OCI-LY3 (cell line): Measurements from ENCODE around the gene APBB1.

Source experiments
- H2AFZ ChIP-seq: fragments of 200-600, 300-600 bp; shearing (Covaris generic); 2 replicates; pipeline ENCODE4 v1.6.0; 2014; ENCODE audit warnings: antibody characterized with exemption, low read depth, low read length
- H3K27ac ChIP-seq: fragments of 200-600, 300-600 bp; sonication (generic); 2 replicates; pipeline ENCODE4 v1.5.1; 2014; ENCODE audit warnings: mild to moderate bottlenecking, low read length, moderate library complexity, mixed read lengths
- H3K27me3 ChIP-seq: fragments of 200-600, 300-600 bp; sonication (generic); 2 replicates; pipeline ENCODE4 v1.6.1; 2014; ENCODE audit warnings: low read depth, low read length, mixed read lengths
- H3K36me3 ChIP-seq: fragments of 200-600, 300-600 bp; sonication (generic); replicated peaks from 2 replicates; pipeline ENCODE3; 2014; ENCODE audit warnings: low read depth, low read length, mixed read lengths
- H3K4me1 ChIP-seq: fragments of 300-600, 200-600 bp; sonication (generic); 2 replicates; pipeline ENCODE4 v1.6.1; 2014; ENCODE audit warnings: low read length, mixed read lengths
- H3K4me2 ChIP-seq: fragments of 200-600, 300-600 bp; sonication (generic); 2 replicates; pipeline ENCODE4 v1.6.1; 2014; ENCODE audit warnings: low read length, mixed read lengths
- H3K4me3 ChIP-seq: fragments of 300-600, 200-600 bp; sonication (generic); 2 replicates; pipeline ENCODE4 v1.5.1; 2014; ENCODE audit warnings: antibody characterized with exemption, mild to moderate bottlenecking, low read length, moderate library complexity
- H3K79me2 ChIP-seq: fragments of 300-600, 200-600 bp; shearing (Covaris generic); 2 replicates; pipeline ENCODE4 v1.6.1; 2014; ENCODE audit warnings: mild to moderate bottlenecking, low read length, mixed read lengths
- H3K9ac ChIP-seq: fragments of 300-600, 200-600 bp; shearing (Covaris generic); 2 replicates; pipeline ENCODE4 v1.6.0; 2014; ENCODE audit warnings: mild to moderate bottlenecking, low read length, moderate library complexity
- H3K9me3 ChIP-seq: fragments of 200-600, 300-600 bp; shearing (Covaris generic); 2 replicates; pipeline ENCODE4 v1.6.1; 2014; ENCODE audit warnings: low read length, mixed read lengths; ENCODE audit not compliant: insufficient read depth
- H4K20me1 ChIP-seq: fragments of 200-600, 300-600 bp; sonication (generic); 2 replicates; pipeline ENCODE4 v1.6.1; 2016; ENCODE audit warnings: low read length, mixed read lengths; ENCODE audit not compliant: insufficient read depth
- EZH2phosphoT487 ChIP-seq: fragments of 200-600 bp; shearing (Covaris generic); IDR thresholded peaks from 2 replicates; pipeline ENCODE4 v1.6.1; 2018; ENCODE audit warnings: antibody characterized with exemption, mixed run types, low read depth
- TF ChIP-seq, protein P1 (sequence below): fragments of 200-600, 300-600 bp; sonication (generic); IDR thresholded peaks from 2 replicates; pipeline ENCODE4 v1.5.1; 2014; ENCODE audit warnings: antibody characterized with exemption, low read length, low read depth

APBB1 gene

DNA sequence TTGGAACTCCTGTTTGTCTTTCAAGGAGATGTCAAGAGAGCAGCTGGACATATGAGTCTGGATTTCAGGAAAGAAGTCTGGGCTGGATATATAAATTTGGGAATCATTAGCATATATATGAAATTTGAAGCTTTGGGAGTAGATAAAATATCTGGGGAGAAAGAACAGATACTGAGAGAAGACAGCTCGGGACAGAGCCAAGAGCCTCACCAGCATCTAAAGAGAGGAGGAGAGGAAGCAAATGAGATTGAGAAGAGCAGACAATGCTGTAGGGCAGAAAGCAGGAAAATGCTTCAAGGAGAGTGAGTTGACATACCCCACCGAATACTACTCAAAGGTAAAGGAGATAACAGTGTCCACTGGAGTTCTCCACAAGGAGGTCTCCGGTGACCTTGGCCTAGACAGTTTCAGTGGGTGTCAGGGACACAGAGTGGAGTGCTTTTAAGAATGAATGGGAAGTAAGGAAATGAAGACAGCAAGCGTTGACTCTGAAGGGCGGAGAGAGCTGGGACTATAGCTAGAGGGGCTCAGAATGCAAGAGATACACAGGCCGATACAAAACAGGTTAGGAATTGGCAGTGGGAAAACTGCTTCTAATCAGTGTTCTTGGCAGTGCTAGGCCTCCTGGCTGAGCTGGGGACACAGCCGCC, 862 bp downstream of the APBB1 start:
- H4K20me1 ChIP-seq: no peaks in the 10 kb centered on the region
- no peaks in the 10 kb centered on the region for H3K9me3 ChIP-seq
- peaks cover 18% of the 10 kb centered on the region for H3K4me1 ChIP-seq
- no peak overlapping the region for H3K9ac ChIP-seq
- peak overlapping the region; percentile 99 for H3K4me2 ChIP-seq
- TF ChIP-seq, protein P1, sequence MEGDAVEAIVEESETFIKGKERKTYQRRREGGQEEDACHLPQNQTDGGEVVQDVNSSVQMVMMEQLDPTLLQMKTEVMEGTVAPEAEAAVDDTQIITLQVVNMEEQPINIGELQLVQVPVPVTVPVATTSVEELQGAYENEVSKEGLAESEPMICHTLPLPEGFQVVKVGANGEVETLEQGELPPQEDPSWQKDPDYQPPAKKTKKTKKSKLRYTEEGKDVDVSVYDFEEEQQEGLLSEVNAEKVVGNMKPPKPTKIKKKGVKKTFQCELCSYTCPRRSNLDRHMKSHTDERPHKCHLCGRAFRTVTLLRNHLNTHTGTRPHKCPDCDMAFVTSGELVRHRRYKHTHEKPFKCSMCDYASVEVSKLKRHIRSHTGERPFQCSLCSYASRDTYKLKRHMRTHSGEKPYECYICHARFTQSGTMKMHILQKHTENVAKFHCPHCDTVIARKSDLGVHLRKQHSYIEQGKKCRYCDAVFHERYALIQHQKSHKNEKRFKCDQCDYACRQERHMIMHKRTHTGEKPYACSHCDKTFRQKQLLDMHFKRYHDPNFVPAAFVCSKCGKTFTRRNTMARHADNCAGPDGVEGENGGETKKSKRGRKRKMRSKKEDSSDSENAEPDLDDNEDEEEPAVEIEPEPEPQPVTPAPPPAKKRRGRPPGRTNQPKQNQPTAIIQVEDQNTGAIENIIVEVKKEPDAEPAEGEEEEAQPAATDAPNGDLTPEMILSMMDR: no peak
- no peak for TF ChIP-seq EZH2phosphoT487
- peak overlapping the region; percentile 97 for H3K4me3 ChIP-seq
- H3K27me3 ChIP-seq: peaks cover 25% of the 10 kb centered on the region
- H3K79me2 ChIP-seq: no peaks in the 10 kb centered on the region
- H3K36me3 ChIP-seq: no peaks in the 10 kb centered on the region
- H3K27ac ChIP-seq: no peak overlapping the region
- H2AFZ ChIP-seq: no peak overlapping the region

DNA sequence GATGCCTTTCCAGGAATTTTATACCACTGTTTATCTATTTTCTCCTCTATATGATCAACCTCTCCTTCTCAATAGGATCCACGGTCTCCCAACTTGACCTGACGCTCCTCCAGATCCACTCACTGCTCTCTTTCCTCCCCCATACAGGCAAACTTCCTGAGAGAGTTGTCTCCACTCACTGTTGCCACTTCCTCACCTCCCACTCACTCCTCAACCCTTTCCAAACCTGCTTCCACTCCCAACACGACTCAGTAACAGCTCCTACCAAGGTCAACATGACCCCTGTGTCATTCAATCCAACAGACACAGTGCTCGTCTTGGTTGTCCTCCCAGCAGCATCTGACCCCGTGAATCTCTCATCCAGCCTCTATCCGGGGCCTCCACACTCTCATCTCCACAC, 3.1 kb downstream of the APBB1 start:
- no peak overlapping the region for H3K9ac ChIP-seq
- no peak overlapping the region for H3K4me2 ChIP-seq
- H3K79me2 ChIP-seq: no peaks in the 10 kb centered on the region
- H3K4me1 ChIP-seq: peaks cover 18% of the 10 kb centered on the region
- H2AFZ ChIP-seq: no peak overlapping the region
- H3K36me3 ChIP-seq: no peaks in the 10 kb centered on the region
- H3K27ac ChIP-seq: no peak overlapping the region
- H4K20me1 ChIP-seq: no peaks in the 10 kb centered on the region
- TF ChIP-seq, protein P1: no peak
- no peak for TF ChIP-seq EZH2phosphoT487
- H3K9me3 ChIP-seq: no peaks in the 10 kb centered on the region
- H3K27me3 ChIP-seq: peaks cover 14% of the 10 kb centered on the region; the same call in 1 of the 2 replicates
- H3K4me3 ChIP-seq: no peak overlapping the region

GRCh38 chr11:6414874-6415328, 4.0 kb downstream of the APBB1 start:
- H4K20me1 ChIP-seq: no peaks in the 10 kb centered on the region
- peaks cover 18% of the 10 kb centered on the region for H3K4me1 ChIP-seq
- no peaks in the 10 kb centered on the region for H3K36me3 ChIP-seq
- H3K9ac ChIP-seq: no peak overlapping the region
- H3K9me3 ChIP-seq: no peaks in the 10 kb centered on the region
- TF ChIP-seq, protein P1: no peak
- no peak for TF ChIP-seq EZH2phosphoT487
- H3K27ac ChIP-seq: no peak overlapping the region
- no peak overlapping the region for H2AFZ ChIP-seq
- H3K4me2 ChIP-seq: peak overlapping the region; percentile 0; the same call in 1 of the 2 replicates
- no peaks in the 10 kb centered on the region for H3K79me2 ChIP-seq
- H3K4me3 ChIP-seq: no peak overlapping the region
- H3K27me3 ChIP-seq: peaks cover 7% of the 10 kb centered on the region; the same call in 1 of the 2 replicates

- Histone ChIP-seq H3K4me1 (peaks cover 15% of the 10 kb centered on the region), H3K4me2 (no peak overlapping the region), H3K27ac (no peak overlapping the region)
Observed at GRCh38 chr11:6413791-6414201, 5.1 kb downstream of the APBB1 start.

More at GRCh38 chr11:6413791-6414201, 5.1 kb downstream of the APBB1 start:
- Histone ChIP-seq H3K36me3 (no peaks in the 10 kb centered on the region), H3K27me3 (0 out of 2 replicates have a peak, but pooled peaks cover 3% of the 10 kb centered on the region), H3K9ac (no peak overlapping the region), H3K4me3 (no peak overlapping the region), H3K79me2 (no peaks in the 10 kb centered on the region), H2AFZ (no peak overlapping the region), H4K20me1 (no peaks in the 10 kb centered on the region), H3K9me3 (no peaks in the 10 kb centered on the region)
- TF ChIP-seq, protein P1: no peak
- TF ChIP-seq EZH2phosphoT487: no peak
